HCEC 1CT (cell line): Measurements from ENCODE around the gene TNS4.
"Not testable (repeated sequence)": the region's sequence is repeated elsewhere in the genome, so short reads cannot be mapped to it uniquely, and the experiment has no call there.

Source experiments
- DNase-seq: peaks from one replicate; pipeline ENCODE4 v3.0.0-alpha.2; 2017

Gene TNS4, protein sequence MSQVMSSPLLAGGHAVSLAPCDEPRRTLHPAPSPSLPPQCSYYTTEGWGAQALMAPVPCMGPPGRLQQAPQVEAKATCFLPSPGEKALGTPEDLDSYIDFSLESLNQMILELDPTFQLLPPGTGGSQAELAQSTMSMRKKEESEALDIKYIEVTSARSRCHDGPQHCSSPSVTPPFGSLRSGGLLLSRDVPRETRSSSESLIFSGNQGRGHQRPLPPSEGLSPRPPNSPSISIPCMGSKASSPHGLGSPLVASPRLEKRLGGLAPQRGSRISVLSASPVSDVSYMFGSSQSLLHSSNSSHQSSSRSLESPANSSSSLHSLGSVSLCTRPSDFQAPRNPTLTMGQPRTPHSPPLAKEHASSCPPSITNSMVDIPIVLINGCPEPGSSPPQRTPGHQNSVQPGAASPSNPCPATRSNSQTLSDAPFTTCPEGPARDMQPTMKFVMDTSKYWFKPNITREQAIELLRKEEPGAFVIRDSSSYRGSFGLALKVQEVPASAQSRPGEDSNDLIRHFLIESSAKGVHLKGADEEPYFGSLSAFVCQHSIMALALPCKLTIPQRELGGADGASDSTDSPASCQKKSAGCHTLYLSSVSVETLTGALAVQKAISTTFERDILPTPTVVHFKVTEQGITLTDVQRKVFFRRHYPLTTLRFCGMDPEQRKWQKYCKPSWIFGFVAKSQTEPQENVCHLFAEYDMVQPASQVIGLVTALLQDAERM

DNA sequence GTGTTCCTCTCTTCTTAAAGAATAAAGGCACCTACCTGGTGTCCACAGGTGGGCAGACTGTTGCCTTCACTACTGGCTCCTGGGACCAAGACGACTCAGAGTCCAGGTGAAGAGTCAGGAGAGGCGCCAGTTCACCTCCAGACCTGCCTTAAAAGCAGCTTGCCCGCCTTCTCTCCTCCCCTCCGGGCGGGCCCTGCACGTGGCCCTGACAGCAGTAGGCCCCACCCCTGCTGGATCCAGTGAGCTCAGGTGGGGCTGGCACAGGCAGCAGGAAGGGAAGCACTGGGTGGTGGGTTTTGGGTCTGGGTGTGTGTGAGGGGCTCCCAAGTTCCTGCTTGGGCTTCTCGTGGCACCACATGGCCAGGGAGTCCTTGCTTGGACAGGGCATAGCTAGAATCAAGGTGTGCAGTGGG is at the start of gene TNS4:
Gene TNS4, minus strand, starts transcription at position 125 of the 413 bp plus-strand sequence. CDS start 5,198 bp downstream, outside the sequence.
- DNase-seq = no peak

DNA sequence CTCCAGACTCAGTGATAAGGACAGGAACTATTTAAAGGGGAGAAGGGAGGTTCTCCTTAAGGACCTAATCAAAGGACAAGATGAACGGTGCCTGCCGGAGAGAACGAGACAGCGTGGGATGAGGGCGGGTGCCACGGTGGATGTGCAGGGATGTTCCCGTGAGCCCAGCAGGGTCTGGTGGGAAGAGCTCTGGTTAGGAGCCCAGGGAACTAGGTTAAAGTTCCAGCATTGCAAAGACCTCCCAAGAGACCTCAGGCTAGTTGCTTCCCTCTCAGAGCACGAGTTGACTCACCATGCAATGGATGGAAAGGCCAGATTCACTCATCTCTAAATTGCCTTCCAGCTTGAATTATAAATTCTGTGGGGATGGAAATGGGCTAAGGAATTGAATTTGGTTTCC is 49.2 kb upstream of the TNS4 start:
- peak; percentile 78 for DNase-seq

DNA sequence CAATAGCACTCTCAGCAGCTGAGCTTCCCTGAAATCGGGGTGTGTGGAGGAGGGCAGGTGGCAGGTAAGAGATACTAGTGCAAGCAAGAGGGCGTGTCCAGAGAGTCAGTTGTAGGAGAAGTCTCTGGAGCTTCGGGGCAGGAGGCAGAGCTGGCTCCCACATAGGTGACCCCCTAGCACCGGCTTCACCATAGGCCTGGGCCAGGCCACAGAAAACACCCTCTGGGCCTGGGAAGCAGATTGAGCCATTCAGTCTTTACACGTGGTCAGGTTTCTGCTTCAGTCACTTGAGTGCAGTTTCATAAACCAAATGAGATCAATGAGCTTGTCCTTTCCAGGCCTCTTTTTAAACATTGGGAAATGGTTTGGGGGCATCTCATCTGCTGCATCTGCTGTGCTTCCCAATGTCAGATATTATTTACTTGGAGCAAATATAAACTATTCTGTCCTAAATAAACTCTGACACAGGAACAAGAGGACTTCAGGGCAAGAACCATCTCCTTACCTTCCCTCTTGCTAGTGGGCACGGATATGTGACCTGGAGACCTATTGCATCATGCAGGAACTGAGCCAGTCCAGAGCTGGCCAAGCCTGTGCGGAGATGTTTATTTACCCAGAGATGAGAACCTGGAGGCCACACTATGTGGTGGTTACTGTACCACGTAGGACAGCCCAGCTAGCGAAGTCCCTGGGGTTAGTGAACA is 47.7 kb upstream of the TNS4 start:
- peak; percentile 90 for DNase-seq

DNA sequence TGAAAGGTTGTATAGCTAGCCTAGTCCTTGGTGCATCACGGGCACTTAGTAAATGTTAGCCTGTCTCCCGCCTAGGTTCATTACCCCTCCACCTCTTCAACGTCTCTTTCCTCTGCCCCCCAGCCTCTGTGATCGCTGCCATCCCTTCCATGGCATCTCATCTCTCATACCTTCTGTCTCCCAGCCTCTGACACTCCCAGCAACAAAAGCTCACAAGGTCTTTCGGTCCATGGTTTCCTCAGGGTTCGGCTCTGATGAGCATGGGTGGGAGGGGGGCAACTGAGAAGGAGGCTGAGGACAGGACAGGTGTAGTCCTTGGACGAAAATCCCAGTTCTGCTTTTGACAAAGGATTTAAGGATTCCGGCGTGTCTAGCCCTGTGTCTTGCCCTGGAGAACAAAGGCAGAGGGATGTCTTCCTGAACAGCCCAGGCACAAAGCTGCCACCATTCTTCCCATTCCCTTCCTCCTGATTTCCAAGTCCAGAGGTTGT is 47.1 kb upstream of the TNS4 start:
- DNase-seq = no peak

DNA sequence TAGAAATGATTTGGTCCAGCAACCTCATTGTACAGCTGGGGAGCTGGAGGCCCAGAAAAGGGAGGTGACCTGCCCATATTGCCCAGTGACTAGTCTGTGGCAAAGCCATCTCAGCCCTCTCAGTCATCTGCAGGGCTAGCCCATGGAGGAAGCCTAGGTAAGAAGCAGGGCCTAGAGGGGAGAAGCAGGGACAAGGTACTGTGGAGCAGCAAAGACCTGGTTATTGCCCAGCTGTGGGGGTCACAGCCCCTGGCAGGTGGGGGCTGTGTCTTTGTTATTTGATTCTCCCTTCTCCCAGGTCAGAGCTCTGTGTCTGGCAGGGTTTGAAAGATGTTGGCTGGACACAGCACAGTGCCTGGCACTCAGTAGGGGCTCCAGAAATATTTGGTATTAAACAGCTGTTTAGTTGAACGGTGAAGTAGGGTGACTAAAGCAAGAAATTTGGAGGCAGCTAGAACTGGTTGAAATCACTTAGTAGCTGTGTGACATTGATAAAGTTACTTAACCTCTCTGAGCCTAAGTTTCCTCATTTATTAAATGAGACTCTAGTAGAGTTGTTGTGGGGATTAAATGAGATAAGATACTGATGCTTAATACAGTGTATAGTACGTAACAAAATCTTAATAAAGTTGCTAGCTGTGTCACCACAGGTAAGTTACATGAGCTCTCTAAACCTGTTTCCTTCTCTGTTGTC is 46.5 kb upstream of the TNS4 start:
- no peak for DNase-seq

DNA sequence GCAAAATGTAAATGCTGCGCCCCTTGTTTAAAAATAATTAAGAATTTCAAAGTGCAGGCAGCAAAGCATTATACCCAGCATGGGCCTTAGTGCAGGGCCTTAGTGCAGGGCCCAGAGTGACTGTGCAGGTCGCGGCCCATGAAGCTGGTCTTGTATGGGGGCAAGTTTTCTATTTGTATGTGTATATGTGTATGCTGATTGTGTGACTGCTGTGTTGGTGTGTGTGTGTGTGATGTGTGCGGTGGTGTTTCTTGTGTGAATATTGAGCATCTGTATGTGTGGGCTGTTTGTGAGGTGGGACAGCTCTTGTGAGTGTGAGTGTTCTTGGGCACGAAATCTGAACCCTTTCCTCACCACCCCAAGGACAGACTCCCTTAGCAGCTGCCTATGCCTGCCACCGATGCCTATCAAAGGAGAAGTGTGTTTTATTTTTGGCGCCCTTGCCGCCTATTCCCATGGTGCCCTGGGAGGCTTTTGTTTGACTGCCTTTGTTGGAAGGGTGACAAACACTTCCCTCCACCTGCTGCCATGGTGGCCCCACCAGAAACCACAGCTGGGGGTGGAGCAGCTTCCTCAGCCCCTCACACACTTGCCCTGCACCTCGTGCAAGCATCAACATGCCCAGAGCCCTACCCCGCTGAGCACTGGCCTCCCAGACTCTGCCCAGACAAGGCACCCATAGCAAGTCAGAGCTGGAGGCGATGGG is 45.8 kb upstream of the TNS4 start:
- DNase-seq = no peak

DNA sequence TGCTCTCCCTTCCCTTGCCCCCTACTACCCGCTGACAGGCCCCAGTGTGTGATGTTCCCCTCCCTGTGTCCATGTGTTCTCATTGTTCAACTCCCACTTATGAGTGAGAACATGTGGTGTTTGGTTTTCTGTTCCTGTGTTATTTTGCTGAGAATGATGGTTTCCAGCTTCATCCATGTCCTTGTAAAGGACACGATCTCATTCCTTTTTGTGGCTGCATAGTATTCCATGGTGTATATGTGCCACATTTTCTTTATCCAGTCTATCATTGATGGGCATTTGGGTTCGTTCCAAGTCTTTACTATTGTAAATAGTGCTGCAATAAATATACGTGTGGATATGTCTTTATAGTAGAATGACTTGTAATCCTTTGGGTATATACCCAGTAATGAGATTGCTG is 45.1 kb upstream of the TNS4 start:
- DNase-seq = not testable (repeated sequence)

DNA sequence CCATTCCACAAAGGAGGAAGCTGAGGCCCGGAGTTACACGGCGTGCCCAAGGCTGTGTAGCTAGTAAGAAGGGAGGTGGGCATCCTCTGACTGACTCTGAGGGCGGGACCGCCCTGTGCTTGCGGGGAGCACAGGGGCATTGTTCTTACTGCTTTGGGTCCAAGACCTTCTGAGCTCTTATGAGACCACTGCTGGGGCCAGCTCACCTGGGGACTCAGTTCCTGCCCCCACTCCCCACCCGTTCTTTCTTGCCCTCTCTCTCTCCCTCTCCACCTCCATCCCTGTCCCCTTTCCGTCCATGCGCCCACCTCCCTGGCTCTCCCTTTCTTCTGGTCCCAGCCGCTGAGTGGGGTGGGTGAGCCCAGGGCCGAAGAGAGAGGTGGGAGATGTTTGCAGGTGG is 44.2 kb upstream of the TNS4 start:
- no peak for DNase-seq

DNA sequence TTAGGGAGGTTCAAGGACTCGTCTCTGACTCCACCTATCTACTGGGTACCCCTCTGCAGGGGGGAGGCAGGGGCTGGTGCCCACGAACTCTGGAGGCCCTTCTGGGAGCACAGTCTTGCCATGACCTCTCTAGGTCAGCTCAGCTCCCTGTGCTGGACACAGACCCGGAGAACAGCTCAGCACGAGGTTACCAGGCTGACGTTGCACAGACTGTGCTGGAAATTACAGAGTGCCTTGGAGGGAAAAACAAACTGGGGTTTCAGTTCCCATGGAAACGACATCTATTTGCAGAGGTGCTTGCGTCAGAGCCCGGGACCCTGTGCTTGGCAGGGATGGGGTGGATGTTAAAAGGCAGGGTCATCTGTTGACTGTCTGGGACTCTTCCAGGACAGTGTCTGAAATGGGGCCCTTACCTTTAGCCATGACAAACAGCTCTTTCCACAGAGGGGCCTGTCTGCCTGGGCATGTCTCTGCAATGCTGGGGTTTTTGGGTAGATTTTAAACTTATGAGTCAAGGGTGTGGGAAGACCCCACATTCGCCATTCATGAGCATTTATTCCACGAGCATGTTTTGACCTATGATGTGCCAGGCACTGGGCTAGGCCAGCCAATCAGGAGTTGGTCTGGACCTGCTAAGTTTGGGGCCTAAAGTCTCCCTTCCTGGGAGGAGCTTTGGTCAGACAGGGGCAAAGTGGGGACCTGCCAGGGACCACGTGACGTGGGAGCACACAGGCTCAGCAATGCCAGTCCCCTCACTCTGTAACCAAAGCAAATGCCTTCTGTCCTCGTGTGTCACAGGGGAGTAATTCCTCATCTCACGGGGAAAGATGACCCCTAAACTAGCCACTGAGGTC is 41.4 kb upstream of the TNS4 start:
- peak; percentile 55 for DNase-seq

DNA sequence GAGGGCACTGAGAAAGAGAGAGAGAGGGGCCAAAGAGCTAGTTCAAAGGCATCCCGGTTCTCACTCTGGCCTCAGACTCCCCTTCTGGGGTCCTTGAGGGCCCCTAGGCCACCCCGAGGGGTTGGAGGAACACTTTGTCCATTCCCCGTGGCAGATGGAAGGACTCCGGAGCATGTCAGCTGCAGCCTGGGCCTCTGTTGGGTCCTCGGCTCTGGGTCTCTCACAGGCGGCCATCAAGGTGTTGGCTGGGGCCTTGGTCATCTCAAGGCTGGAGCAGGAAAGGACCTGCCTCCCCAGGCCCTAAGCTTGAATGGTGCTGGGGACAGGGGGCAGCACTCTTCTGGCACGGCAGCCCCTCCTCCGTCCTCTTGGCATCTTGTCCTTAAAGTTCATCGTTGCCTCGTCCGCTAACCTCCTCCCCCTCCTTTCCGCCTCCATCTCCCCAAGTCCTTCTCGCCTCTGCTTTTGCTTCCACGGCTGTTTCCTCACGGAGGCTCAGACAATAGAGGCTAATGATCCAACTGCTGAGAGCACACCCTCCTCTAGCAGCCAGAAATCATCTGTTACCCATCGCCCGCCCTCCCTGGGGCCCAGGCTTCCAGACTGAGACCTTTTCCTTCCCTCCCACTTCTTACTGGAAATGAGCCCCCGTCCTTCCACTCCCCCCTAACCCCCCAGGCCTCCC is 40.6 kb upstream of the TNS4 start:
- no peak for DNase-seq

DNA sequence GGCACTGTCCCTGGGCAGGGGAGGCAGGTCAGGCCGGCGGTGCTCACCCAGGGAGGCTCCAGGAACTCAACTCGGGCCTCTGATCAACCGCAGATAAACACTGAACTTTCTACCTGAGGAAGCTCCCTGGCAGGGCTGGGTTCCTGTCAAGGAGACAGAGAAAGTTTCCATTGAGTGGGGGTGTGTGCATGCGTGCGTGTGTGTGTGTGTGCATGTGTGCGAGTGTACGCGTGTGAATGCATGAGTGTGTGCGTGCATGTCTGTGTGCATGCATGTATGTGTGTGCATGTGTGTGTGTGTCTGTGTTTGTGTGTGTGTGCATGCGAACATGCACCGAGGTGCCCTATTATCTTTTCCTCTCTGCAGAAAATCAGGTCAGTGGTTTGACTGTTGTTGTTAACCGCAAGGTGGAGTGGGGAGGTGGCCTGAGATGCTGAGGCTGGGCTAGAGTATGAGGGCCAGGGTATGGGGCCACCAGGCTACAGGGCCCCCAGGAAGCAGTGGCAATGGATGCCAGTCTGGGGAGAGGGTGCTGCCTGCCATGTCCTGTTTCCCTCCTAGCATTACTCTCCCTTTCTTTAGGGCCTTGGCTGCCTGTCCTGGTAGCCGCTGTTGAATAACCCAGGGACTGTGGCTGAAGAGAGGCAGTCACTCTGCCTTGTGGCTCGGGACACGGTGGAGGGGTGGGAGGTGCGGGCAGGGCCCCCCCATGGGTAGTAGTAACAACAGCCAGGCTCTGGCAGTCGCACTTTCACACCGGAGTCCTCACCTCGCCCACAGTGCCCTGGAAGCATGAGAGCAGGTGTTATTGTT is 39.8 kb upstream of the TNS4 start:
- DNase-seq = no peak

DNA sequence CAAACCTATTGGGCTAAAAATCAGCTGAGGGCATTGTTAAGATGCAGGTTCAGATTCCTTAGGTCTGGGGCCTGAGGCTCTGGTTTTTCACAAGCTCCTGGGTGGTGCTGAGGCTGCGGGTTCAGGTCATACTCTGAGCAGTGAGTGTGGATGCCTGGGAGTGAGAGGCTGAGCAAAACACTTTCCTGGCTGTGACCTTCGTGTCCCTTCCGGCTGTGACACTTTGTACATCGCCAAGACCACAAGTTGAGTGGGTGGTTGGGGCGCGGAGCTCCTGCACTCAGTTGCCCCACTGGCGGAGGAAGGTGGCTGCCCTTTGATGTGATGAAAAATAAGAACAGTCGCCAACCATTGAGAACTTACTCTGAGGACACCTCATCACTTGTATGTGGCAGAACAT is 39.0 kb upstream of the TNS4 start:
- DNase-seq = no peak

DNA sequence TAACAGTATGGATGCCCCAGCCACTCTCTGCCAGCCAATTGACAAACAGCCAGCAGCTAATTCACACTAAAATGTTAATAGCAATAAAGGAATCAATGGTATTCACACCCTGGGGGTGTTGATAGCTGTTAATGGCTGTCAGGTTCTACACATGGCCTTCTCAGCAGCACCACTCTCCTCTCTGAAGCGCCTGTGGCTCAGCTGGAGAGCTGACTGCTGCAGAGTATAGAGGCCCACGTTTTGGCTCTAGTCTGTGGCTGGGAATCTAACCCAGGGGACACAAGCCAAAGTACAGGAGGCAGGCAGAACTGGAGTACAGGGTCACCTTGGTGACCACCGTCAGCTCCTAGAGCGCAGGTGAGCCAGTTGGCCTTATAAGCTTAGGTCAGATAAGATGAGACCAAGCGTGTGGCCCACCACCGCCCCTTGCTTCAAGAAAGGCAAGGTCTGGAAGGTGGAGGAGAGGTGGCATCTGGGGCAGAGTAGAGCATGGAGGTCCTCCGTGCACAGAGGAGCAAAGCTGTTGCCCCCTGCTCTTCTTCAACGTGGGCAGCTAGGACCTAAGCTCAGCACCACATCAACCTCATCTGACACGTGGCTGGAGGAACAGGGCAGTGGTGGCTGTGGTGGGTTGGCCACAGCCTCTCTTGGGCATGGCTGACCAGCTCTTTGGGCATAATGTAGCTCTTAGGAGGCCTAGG is 38.4 kb upstream of the TNS4 start:
- no peak for DNase-seq

DNA sequence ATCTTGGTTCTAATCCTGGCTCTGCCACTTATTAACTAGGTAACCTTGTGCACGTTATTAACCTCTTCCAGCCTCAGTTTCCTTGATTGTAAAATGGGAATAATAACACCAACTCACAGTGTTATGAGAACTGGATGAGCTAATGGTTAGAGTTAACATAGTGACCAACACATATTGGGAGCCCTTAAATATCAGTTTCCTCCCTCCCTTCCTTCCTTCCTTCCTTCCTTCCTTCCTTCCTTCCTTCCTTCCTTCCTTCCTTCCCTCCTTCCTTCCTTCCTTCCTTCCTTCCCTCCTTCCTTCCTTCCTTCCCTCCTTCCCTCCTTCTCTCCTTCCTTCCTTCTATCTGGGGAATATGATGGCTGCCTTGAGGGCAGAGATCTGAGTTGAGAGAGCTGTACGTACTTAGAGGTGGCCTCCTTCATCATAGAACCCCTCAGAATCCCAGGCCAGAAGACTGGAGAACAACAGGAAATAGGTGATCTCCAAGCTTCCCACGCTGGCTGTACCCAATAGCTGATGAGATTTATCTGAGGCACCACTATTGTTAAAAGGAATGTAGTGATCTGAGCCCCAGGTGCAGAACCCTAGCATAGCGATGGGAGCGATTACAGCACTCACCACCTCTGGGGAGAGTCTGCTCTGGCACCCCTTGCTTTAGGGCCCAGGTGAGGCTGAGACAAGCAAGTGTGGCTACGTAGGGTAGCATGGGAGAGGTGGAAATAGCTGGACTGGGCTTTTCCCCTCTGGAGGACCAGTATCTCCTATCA is 37.7 kb upstream of the TNS4 start:
- no peak for DNase-seq

DNA sequence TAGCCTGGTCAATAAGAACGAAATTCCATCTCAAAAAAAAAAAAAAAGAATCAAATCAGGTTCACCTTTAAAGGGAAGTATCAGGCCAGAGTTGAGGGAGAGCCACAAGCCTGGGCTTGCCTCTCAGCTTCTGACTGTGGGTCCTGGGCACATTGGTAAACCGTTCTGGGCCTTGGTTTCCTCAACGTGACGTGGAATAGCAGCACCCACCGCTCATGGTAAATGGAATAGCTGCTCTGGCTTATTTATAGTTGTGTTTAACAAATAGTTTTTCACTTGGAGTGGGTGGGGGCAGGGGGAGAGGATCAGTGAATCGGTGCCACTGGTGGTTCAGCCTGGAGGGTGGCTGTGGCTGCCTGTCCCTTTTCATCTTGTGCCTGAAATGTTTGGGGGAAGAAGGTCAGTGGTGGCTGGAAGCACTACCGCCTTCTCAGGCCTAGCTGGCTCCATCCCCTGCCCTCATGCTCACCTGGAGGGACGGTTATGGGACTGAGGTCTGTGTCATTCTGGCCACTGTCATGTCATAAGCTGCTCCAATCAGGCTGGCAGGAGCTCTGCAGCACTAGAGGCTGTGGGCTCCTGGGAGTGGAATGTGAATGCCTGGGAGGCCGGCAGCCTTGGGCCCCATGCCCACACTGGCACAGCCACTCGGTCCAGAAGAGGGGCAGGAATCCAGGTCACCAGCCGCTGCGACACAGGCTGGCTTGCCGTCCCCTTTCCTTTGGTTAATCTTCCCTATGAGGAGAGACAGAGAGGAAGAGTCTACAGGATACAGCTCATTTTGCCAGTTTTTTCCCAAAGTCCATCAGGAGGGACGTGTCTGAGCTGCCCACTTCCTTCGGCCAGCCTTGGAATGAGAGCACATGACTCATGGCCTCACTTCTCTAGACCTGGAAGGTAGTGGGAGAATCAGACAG is 36.9 kb upstream of the TNS4 start:
- DNase-seq = peak; percentile 42

DNA sequence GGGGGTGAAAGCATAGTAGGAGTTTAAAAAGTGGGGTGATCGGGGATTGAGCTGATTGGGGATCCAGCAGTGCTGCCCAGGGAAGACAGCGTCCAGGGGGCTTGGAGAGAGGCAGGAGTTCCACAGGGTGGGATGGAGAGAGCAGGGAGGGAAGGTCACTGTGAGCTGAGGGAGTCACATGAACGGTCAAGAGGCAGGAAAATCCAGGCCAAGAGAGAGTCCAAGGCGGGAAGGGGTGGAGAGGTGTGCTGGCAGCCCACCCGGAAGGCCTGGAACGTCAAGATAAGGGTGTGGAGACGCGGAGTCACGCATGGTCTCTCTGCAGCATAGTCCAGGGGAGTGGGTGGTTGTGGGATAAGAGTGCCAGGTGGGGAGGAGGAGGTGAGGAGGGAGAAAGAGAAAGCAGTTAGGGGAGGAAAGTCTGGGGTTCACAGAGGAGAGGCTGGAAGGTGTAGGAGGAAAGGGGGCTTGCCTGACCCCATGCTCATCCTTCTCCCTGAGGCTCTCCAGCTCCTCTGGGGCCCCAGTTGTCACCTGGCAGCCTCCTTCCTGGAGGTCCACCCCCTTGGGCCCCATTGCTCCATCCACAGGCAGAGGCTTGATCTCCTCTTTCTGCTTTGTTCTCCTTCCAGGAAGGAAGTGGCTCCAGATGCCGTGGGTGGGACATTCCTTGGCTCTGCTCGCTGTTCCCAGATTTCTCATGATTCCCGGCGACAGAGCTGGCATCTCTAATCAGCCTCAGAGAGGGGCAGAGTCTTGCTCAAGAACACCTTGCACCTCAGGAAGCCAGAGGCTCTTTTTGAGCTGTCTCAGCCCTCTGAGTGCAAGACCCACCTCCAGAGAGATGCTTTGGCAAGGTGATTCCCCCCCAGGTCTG is 35.1 kb upstream of the TNS4 start:
- DNase-seq = peak; percentile 29
